HG02571 (cell line): ENCODE data around the gene CDK16.
A peak's percentile ranks its signal among the peaks of the same experiment; 100 is the strongest.

Source experiments
- ATAC-seq: cut with Tn5 transposase; IDR thresholded peaks from one replicate; pipeline ENCODE4 v1.9.1; 2021; ENCODE audit warnings: mild to moderate bottlenecking, moderate library complexity; ENCODE audit not compliant: unreplicated experiment

Gene CDK16

GRCh38 chrX:47218280-47218919 is at the start of gene CDK16:
Gene CDK16 (plus strand): TSS chrX:47218681. CDS start chrX:47223558, 4,877 bp downstream.
- ATAC-seq = peak; percentile 42

- no peak for ATAC-seq
Observed at GRCh38 chrX:47169273-47169672, 49.2 kb upstream of the CDK16 start.

- no peak for ATAC-seq
Observed at GRCh38 chrX:47169726-47170515, 48.6 kb upstream of the CDK16 start.

GRCh38 chrX:47170861-47171692 is 47.4 kb upstream of the CDK16 start:
- no peak for ATAC-seq

- ATAC-seq = no peak
Observed at GRCh38 chrX:47171996-47172395, 46.5 kb upstream of the CDK16 start.

GRCh38 chrX:47172549-47172948 is 45.9 kb upstream of the CDK16 start:
- ATAC-seq = no peak

- no peak for ATAC-seq
Observed at GRCh38 chrX:47172971-47173792, 45.3 kb upstream of the CDK16 start.

GRCh38 chrX:47174376-47174775 is 44.1 kb upstream of the CDK16 start:
- ATAC-seq = no peak

- ATAC-seq = no peak
Observed at GRCh38 chrX:47174846-47175587, 43.5 kb upstream of the CDK16 start.

GRCh38 chrX:47175588-47175980 is 42.9 kb upstream of the CDK16 start:
- no peak for ATAC-seq

GRCh38 chrX:47176101-47176740 is 42.3 kb upstream of the CDK16 start:
- no peak for ATAC-seq

GRCh38 chrX:47177079-47177478 is 41.4 kb upstream of the CDK16 start:
- no peak for ATAC-seq

GRCh38 chrX:47178337-47178736 is 40.1 kb upstream of the CDK16 start:
- no peak for ATAC-seq

GRCh38 chrX:47179221-47179927 is 39.1 kb upstream of the CDK16 start:
- no peak for ATAC-seq

GRCh38 chrX:47179928-47180255 is 38.6 kb upstream of the CDK16 start:
- no peak for ATAC-seq

- ATAC-seq = no peak
Observed at GRCh38 chrX:47180346-47180745, 38.1 kb upstream of the CDK16 start.

GRCh38 chrX:47181301-47181700 is 37.2 kb upstream of the CDK16 start:
- ATAC-seq = no peak

GRCh38 chrX:47182106-47182700 is 36.3 kb upstream of the CDK16 start:
- no peak for ATAC-seq

GRCh38 chrX:47184486-47184885 is 34.0 kb upstream of the CDK16 start:
- no peak for ATAC-seq
